B cell (primary cell): ENCODE results near the gene FFAR2. TPM values are rescaled to one million over a fixed set of nuclear protein-coding genes. Genes with fewer than 3 reads are reported as not detected.

Experiments used
- ATAC-seq: fragments of 200-7000 bp; cut with Tn5 transposase; one replicate; pipeline ENCODE4 v1.10.0; 2021; ENCODE audit warnings: low read depth, mild to moderate bottlenecking, moderate number of reproducible peaks, moderate library complexity
- CTCF ChIA-PET: fragments of 350-600 bp; sonication (Branson Sonifier 250); formaldehyde crosslinking; loops from one replicate; lab custom pipeline; 2021; ENCODE audit warnings: antibody characterized with exemption, inconsistent platforms; lab: Charles Lee
- POLR2A ChIA-PET: fragments of 350-600 bp; sonication (Branson Sonifier 250); formaldehyde crosslinking; loops from one replicate; lab custom pipeline; 2021; ENCODE audit warnings: antibody characterized with exemption; lab: Charles Lee
- DNase-seq: peaks from one replicate; pipeline ENCODE4 v3.0.0; 2013
- H2AFZ ChIP-seq: 2 replicates; pipeline ENCODE4 v1.6.1; 2012; ENCODE audit warnings: mild to moderate bottlenecking, low read depth, low read length; ENCODE audit not compliant: insufficient read depth, poor library complexity, severe bottlenecking
- H3K27ac ChIP-seq, 2 donors: 1 replicate in 1 of 2; 2 replicates in 1 of 2; pipeline ENCODE4 v1.5.1; 2012 to 2013; ENCODE audit warnings: low read length in 2 of 2, mild to moderate bottlenecking in 2 of 2, moderate library complexity in 1 of 2
- H3K27me3 ChIP-seq, 4 experiments: fragments of 200-600 bp in 1 of 4; sonication (generic) in 1 of 4; replicated peaks in 1 of 4; 1 replicate in 2 of 4; 2 replicates in 2 of 4; pipeline versions ENCODE4 v1.6.1 to v1.7.0; 2013 to 2016; ENCODE audit warnings: low read length in 3 of 4, mild to moderate bottlenecking in 2 of 4, mixed read lengths in 1 of 4, moderate library complexity in 1 of 4; ENCODE audit not compliant: insufficient read depth in 4 of 4, control insufficient read depth in 3 of 4; ENCODE audit errors: control extremely low read depth in 1 of 4
- H3K36me3 ChIP-seq, 2 experiments: replicated peaks in 1 of 2; 1 replicate in 1 of 2; 2 replicates in 1 of 2; pipeline versions ENCODE4 v1.6.1 to v1.7.1; 2013; ENCODE audit warnings: low read length in 1 of 2; ENCODE audit not compliant: insufficient read depth in 2 of 2, control insufficient read depth in 1 of 2; ENCODE audit errors: control extremely low read depth in 1 of 2, extremely low read depth in 1 of 2
- H3K4me1 ChIP-seq, 2 donors: fragments of 200-600 bp in 1 of 2; sonication (generic) in 1 of 2; 1 replicate in 1 of 2; 2 replicates in 1 of 2; pipeline versions ENCODE4 v1.5.1 to v1.6.1; 2013 to 2017; ENCODE audit warnings: low read length in 2 of 2; ENCODE audit not compliant: control insufficient read depth in 2 of 2, insufficient read depth in 2 of 2
- H3K4me2 ChIP-seq: replicated peaks from 2 replicates; pipeline ENCODE3; 2012; ENCODE audit warnings: mild to moderate bottlenecking, low read depth, low read length; ENCODE audit not compliant: poor library complexity, severe bottlenecking
- H3K4me3 ChIP-seq, 5 experiments: fragments of 200-600 bp in 1 of 5; sonication (generic) in 1 of 5; 1 replicate in 3 of 5; 2 replicates in 2 of 5; pipeline versions ENCODE4 v1.5.1 to v1.7.0; 2011 to 2016; ENCODE audit warnings: low read length in 4 of 5, mild to moderate bottlenecking in 4 of 5, low read depth in 2 of 5, control low read depth in 1 of 5, moderate library complexity in 1 of 5; ENCODE audit not compliant: insufficient read depth in 1 of 5; ENCODE audit errors: control extremely low read depth in 1 of 5, extremely low read depth in 1 of 5
- H3K79me2 ChIP-seq: fragments of 200-600 bp; sonication (generic); one replicate; pipeline ENCODE4 v1.6.0; 2016; ENCODE audit warnings: low read length; ENCODE audit not compliant: control insufficient read depth, insufficient read depth
- H3K9ac ChIP-seq: fragments of 200-600 bp; sonication (generic); 2 replicates; pipeline ENCODE4 v1.6.1; 2017; ENCODE audit warnings: mild to moderate bottlenecking, low read length, moderate library complexity
- H3K9me3 ChIP-seq, 3 donors: one replicate each; pipeline versions ENCODE4 v1.6.1 to v1.7.1; 2013; ENCODE audit warnings: low read length in 2 of 3; ENCODE audit not compliant: control insufficient read depth in 2 of 3, insufficient read depth in 1 of 3; ENCODE audit errors: control extremely low read depth in 1 of 3
- H4K20me1 ChIP-seq: 2 replicates; pipeline ENCODE4 v1.6.0; 2012; ENCODE audit warnings: mild to moderate bottlenecking, low read length; ENCODE audit not compliant: insufficient read depth, control insufficient read depth, poor library complexity, severe bottlenecking
- H3K27ac Mint-ChIP-seq: one replicate; pipeline ENCODE4 v1.8.0; 2021; ENCODE audit warnings: mixed read lengths
- H3K27me3 Mint-ChIP-seq: one replicate; pipeline ENCODE4 v1.8.0; 2021; ENCODE audit warnings: mixed read lengths
- H3K4me1 Mint-ChIP-seq: one replicate; pipeline ENCODE4 v1.8.0; 2021; ENCODE audit warnings: mixed read lengths
- H3K4me3 Mint-ChIP-seq: one replicate; pipeline ENCODE4 v1.8.0; 2021; ENCODE audit warnings: mixed read lengths
- H3K9me3 Mint-ChIP-seq: one replicate; pipeline ENCODE4 v1.8.0; 2022; ENCODE audit warnings: mixed read lengths; ENCODE audit not compliant: insufficient read depth
- EZH2 ChIP-seq: IDR thresholded peaks from 2 replicates; pipeline ENCODE4 v1.6.1; 2012; ENCODE audit warnings: borderline replicate concordance, low read depth, mild to moderate bottlenecking, moderate library complexity, low read length; ENCODE audit not compliant: insufficient read depth, poor library complexity, severe bottlenecking
- WGBS: methylation state at CpG from one replicate; pipeline ENCODE4 v1.1.5; 2013; ENCODE audit warnings: missing lambda C conversion rate; ENCODE audit not compliant: insufficient coverage; 5-methylcytosine and 5-hydroxymethylcytosine counted together
- intact Hi-C: fragments of 100-400 bp; cut with micrococcal nuclease; formaldehyde crosslinking; loops from one replicate; pipeline ENCODE4 v1.10.0; 2022
- polyA plus RNA-seq: library from polyadenylated mRNA; depleted of rRNA; stranded (reverse); fragments of >200 nt; gene quantifications from 2 replicates; pipeline ENCODE4 v1.2.3, GENCODE V29; 2012
- total RNA-seq, 2 donors: library from RNA; stranded (reverse); fragments of 120-200 nt in 1 of 2; gene quantifications; 1 replicate in 1 of 2; 2 replicates in 1 of 2; pipeline versions ENCODE4 v1.2.3 to v1.2.4, GENCODE V29; 2013 to 2022
- TF ChIP-seq, protein P1 (sequence below): fragments of 200-600 bp; IDR thresholded peaks from one replicate; pipeline ENCODE4 v1.8.0; 2022; ENCODE audit warnings: antibody characterized with exemption, mild to moderate bottlenecking

FFAR2 gene
- total and polyA plus RNA-seq, 2 donors (not counting 1 experiment from before 2014, with no cell fraction given) = 0.31 TPM; not detected in 1

DNA sequence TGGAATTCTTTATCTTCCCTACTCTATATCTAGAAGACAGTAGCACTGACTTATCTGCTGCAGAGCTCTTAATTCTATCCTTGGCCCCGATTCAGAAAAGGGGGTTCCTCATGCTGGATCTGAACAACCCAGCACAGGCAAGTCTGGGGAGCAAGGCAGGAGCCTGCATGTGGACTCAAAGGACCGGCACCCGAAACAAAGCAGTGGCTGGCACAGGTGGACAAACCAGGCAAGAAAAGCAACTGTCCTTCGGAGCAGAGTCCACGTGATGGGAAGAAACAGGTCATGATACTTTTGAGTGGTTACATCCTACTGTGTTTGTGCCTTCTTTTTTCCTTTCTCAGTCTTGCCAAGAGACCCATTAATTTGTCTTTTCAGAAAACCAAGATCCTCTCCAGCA lies 38.9 kb upstream of the FFAR2 start:
- no peak overlapping the region for H3K27ac Mint-ChIP-seq
- Histone ChIP-seq H3K27ac (no peak overlapping the region), H3K4me1 (peaks cover 8 to 10% of the 10 kb centered on the region in 2 donors), H3K9me3 (no peaks in the 10 kb centered on the region), H2AFZ (no peak overlapping the region), H3K4me3 (no peak overlapping the region), H3K9ac (no peak overlapping the region), H3K27me3 (no peaks in the 10 kb centered on the region), H3K36me3 (no peaks in the 10 kb centered on the region), H3K79me2 (no peaks in the 10 kb centered on the region), H3K4me2 (no peak overlapping the region), H4K20me1 (no peaks in the 10 kb centered on the region)
- no peak for TF ChIP-seq EZH2
- TF ChIP-seq, protein P1, sequence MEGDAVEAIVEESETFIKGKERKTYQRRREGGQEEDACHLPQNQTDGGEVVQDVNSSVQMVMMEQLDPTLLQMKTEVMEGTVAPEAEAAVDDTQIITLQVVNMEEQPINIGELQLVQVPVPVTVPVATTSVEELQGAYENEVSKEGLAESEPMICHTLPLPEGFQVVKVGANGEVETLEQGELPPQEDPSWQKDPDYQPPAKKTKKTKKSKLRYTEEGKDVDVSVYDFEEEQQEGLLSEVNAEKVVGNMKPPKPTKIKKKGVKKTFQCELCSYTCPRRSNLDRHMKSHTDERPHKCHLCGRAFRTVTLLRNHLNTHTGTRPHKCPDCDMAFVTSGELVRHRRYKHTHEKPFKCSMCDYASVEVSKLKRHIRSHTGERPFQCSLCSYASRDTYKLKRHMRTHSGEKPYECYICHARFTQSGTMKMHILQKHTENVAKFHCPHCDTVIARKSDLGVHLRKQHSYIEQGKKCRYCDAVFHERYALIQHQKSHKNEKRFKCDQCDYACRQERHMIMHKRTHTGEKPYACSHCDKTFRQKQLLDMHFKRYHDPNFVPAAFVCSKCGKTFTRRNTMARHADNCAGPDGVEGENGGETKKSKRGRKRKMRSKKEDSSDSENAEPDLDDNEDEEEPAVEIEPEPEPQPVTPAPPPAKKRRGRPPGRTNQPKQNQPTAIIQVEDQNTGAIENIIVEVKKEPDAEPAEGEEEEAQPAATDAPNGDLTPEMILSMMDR = no peak
- peaks cover 9% of the 10 kb centered on the region for H3K27me3 Mint-ChIP-seq
- H3K4me3 Mint-ChIP-seq = no peak overlapping the region
- WGBS = 93% methylated on average over 4 of the region's 5 CpGs
- H3K9me3 Mint-ChIP-seq = no peaks in the 10 kb centered on the region
- H3K4me1 Mint-ChIP-seq = peaks cover 11% of the 10 kb centered on the region
- intact Hi-C loops = no loop called here
- no peak for ATAC-seq
- POLR2A ChIA-PET = interaction anchor here (0.6 kb wide), 1 partner anchor 32 kb away, joined by 5 read pairs; no protein-coding TSS in a partner anchor
- no peak for DNase-seq
- CTCF ChIA-PET = interaction anchor here (1.2 to 1.3 kb wide), 4 partner anchors 51 to 101 kb away, joined by 3 read pairs; no protein-coding TSS in a partner anchor

DNA sequence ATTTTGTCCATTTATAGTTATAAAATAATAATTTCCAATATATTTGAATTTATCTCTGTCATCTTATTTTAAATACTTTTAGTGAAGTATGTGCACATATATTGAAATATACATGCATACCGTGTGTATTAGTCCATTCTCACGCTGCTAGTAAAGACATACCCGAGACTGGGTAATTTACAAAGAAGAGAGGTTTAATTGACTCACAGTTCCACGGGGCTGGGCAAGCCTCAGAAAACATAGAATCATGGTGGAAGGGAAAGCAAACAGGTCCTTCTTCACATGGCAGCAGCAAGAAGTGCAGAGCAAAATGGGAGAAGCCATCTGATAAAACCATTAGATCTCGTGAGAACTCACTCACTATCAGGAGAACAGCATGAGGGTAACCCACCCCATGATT lies 37.6 kb upstream of the FFAR2 start:
- H3K27ac Mint-ChIP-seq = no peak overlapping the region

More for the DNA sequence above, 37.6 kb upstream of the FFAR2 start:
- Histone ChIP-seq H3K9ac (no peak overlapping the region), H3K79me2 (no peaks in the 10 kb centered on the region), H2AFZ (no peak overlapping the region), H3K36me3 (no peaks in the 10 kb centered on the region), H3K27ac (no peak overlapping the region), H4K20me1 (no peaks in the 10 kb centered on the region), H3K27me3 (no peaks in the 10 kb centered on the region), H3K4me1 (peaks cover 8 to 10% of the 10 kb centered on the region in 2 donors), H3K9me3 (no peaks in the 10 kb centered on the region), H3K4me3 (no peak overlapping the region), H3K4me2 (no peak overlapping the region)
- ChIA-PET CTCF (no interaction called here), POLR2A (interaction anchor here (0.6 kb wide), 1 partner anchor 56 kb away, joined by 3 read pairs; no protein-coding TSS in a partner anchor)
- 93% methylated on average over 4 of the region's 5 CpGs for WGBS
- ATAC-seq (no peak), DNase-seq (no peak)
- TF ChIP-seq, protein P1 = no peak
- no peak for TF ChIP-seq EZH2
- H3K27me3 Mint-ChIP-seq = peaks cover 13% of the 10 kb centered on the region
- peaks cover 11% of the 10 kb centered on the region for H3K4me1 Mint-ChIP-seq
- H3K9me3 Mint-ChIP-seq = no peaks in the 10 kb centered on the region
- H3K4me3 Mint-ChIP-seq = no peak overlapping the region
- intact Hi-C loops = no loop called here
